22Rv1 (cell line): ENCODE results near the gene CDH16.

Source experiments
- ZFX ChIP-seq: fragments of 450-650 bp; IDR thresholded peaks from 2 replicates; pipeline ENCODE4 v1.6.1; 2017; ENCODE audit warnings: antibody characterized with exemption, borderline replicate concordance
- TF ChIP-seq, protein P1 (sequence below): fragments of 450-650 bp; IDR thresholded peaks from 2 replicates; pipeline ENCODE4 v1.5.1; 2017; ENCODE audit warnings: mild to moderate bottlenecking

DNA sequence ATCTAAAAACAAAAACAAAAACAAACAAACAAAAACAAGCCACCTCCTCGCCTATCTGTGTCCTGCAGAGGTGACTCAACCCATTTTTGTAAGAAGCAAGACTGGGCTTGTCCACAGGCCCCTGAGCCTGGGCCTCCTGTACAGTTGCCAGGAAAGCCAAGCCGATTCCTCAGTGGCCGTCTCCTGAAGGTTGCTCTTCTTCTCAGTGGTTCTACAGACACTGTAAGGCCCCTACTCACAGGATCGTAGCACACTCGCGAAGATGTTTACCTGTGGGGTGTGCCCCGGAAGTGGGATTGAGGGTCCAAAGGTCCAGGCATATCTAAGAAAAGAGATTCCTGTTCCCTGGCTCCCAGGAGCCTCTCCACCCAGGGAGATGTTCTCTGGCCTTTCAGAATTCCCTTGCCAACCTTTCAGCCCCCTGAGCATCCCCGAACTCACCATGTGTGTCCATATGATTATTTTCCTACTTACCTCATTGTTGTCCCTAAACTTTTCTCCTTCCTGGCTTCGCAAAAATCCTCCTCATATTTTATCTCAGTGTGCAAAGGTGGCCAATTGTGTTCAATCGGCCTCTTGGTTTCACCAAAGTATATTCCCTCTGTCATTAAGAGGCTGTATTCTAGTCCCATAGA, 34.9 kb upstream of the CDH16 start:
- TF ChIP-seq, protein P1, sequence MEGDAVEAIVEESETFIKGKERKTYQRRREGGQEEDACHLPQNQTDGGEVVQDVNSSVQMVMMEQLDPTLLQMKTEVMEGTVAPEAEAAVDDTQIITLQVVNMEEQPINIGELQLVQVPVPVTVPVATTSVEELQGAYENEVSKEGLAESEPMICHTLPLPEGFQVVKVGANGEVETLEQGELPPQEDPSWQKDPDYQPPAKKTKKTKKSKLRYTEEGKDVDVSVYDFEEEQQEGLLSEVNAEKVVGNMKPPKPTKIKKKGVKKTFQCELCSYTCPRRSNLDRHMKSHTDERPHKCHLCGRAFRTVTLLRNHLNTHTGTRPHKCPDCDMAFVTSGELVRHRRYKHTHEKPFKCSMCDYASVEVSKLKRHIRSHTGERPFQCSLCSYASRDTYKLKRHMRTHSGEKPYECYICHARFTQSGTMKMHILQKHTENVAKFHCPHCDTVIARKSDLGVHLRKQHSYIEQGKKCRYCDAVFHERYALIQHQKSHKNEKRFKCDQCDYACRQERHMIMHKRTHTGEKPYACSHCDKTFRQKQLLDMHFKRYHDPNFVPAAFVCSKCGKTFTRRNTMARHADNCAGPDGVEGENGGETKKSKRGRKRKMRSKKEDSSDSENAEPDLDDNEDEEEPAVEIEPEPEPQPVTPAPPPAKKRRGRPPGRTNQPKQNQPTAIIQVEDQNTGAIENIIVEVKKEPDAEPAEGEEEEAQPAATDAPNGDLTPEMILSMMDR, result no peak
- TF ChIP-seq ZFX, result no peak
